ENCODE data around the gene C22orf39. TPM values are rescaled to one million over a fixed set of nuclear protein-coding genes. Genes with fewer than 3 reads are reported as not detected.

The C22orf39 gene
- polyA plus RNA-seq, 1 experiment = 18.8 TPM

- CTCF ChIA-PET = no interaction called here
- peak within 1 kb of the TSS; percentile 84 for H3K27ac ChIP-seq (ENCODE audit: low read depth, low read length)
- TF ChIP-seq CTCF (IDR thresholded peaks at IDR 0.05; ENCODE audit: low read depth, low read length) = no peak
- no peaks in the 10 kb centered on the region for H3K27me3 ChIP-seq (ENCODE audit: control insufficient read depth, insufficient read depth, low read length)
- H3K4me3 ChIP-seq (ENCODE audit: low read depth, low read length) = peak within 1 kb of the TSS; percentile 87
- POLR2A ChIA-PET = interaction anchor here (0.6 to 1.6 kb wide), 8 partner anchors 9 to 253 kb away, joined by 3 to 13 read pairs (median 6); partner anchors contain the start of genes CDC45, SLC25A1 and UFD1
- DNase-seq (ENCODE audit: low read depth, low spot score) = peak; percentile 83
- no peaks in the 10 kb centered on the region for H3K9me3 ChIP-seq (ENCODE audit: control insufficient read depth, insufficient read depth, low read length)
Observed at GRCh38 chr22:19432133-19432851, 15.2 kb downstream of the C22orf39 start, which contains the start of gene MRPL40. MRPL40 (plus strand) TSS chr22:19432545; CDS start chr22:19432555, 10 bp downstream.

- H3K9me3 ChIP-seq (ENCODE audit: control insufficient read depth, insufficient read depth, low read length) = no peaks in the 10 kb centered on the region
- no peak for DNase-seq (ENCODE audit: low read depth, low spot score)
- POLR2A ChIA-PET = interaction anchor here (1.2 to 1.6 kb wide), 6 partner anchors 9 to 98 kb away, joined by 3 to 13 read pairs (median 5); partner anchors contain the start of genes CDC45 and UFD1
Observed at GRCh38 chr22:19431649-19432132, 15.8 kb downstream of the C22orf39 start, which contains the start of gene HIRA. HIRA (minus strand) TSS chr22:19431733; CDS start chr22:19431476, 257 bp downstream.

GRCh38 chr22:19430890-19431541 lies 16.5 kb downstream of the C22orf39 start:
- Histone ChIP-seq H3K27me3 (ENCODE audit: control insufficient read depth, insufficient read depth, low read length) (no peaks in the 10 kb centered on the region), H3K27ac (ENCODE audit: low read depth, low read length) (peak overlapping the region; percentile 87), H3K9me3 (ENCODE audit: control insufficient read depth, insufficient read depth, low read length) (no peaks in the 10 kb centered on the region), H3K4me3 (ENCODE audit: low read depth, low read length) (peak overlapping the region; percentile 87)
- CTCF ChIA-PET = no interaction called here
- no peak for DNase-seq (ENCODE audit: low read depth, low spot score)
- peak; percentile 37 for TF ChIP-seq CTCF (IDR thresholded peaks at IDR 0.05; ENCODE audit: low read depth, low read length)
- POLR2A ChIA-PET = interaction anchor here (1.2 to 1.6 kb wide), 6 partner anchors 8 to 97 kb away, joined by 3 to 13 read pairs (median 5); partner anchors contain the start of genes CDC45 and UFD1

More at GRCh38 chr22:19431649-19432132, 15.8 kb downstream of the C22orf39 start, which contains the start of gene HIRA:
- CTCF ChIA-PET = no interaction called here
- Histone ChIP-seq H3K4me3 (ENCODE audit: low read depth, low read length) (peak within 1 kb of the TSS; percentile 87), H3K27me3 (ENCODE audit: control insufficient read depth, insufficient read depth, low read length) (no peaks in the 10 kb centered on the region), H3K27ac (ENCODE audit: low read depth, low read length) (peak within 1 kb of the TSS; percentile 87)
- no peak for TF ChIP-seq CTCF (IDR thresholded peaks at IDR 0.05; ENCODE audit: low read depth, low read length)

- no peaks in the 10 kb centered on the region for H3K9me3 ChIP-seq (ENCODE audit: control insufficient read depth, insufficient read depth, low read length)
- no peak for TF ChIP-seq CTCF (IDR thresholded peaks at IDR 0.05; ENCODE audit: low read depth, low read length)
- H3K27me3 ChIP-seq (ENCODE audit: control insufficient read depth, insufficient read depth, low read length) = no peaks in the 10 kb centered on the region
- ChIA-PET POLR2A (no interaction called here), CTCF (no interaction called here)
- no peak for DNase-seq (ENCODE audit: low read depth, low spot score)
- H3K4me3 ChIP-seq (ENCODE audit: low read depth, low read length) = peak overlapping the region; percentile 87
- H3K27ac ChIP-seq (ENCODE audit: low read depth, low read length) = peak overlapping the region; percentile 87
Observed at GRCh38 chr22:19429950-19430889, 17.3 kb downstream of the C22orf39 start.

Measured in AG04450 (cell line).